Measurements from ENCODE around the gene SYNE1. TPM values are rescaled to one million over a fixed set of nuclear protein-coding genes. Genes with fewer than 3 reads are reported as not detected.

The SYNE1 gene
- total RNA-seq, 1 experiment from 2014 or later, result 27.3 TPM

DNA sequence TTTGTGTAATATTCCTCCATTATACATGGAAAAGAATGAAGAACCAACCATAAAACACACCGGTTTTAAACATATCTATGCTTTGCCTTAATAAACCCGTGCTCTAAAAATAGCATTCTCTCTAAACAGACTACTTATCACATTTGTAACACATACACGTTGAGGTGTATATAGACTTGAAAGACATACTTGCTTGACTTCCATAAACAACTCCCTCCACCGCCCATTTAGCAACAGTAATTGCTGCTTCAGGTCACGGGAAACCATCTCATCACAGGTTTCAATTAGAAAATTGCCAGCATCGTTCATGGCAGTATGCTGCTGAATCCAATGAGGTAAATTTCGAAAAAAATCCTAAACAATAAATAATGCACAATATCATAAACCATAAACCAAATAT lies 174.0 kb downstream of the SYNE1 start:
- Histone ChIP-seq H3K9me3 (replicated peaks) (no peaks in the 10 kb centered on the region), H3K36me3 (no peaks in the 10 kb centered on the region), H3K4me3 (no peak overlapping the region), H3K27me3 (no peaks in the 10 kb centered on the region), H3K27ac (no peak overlapping the region), H3K4me1 (peaks cover 12% of the 10 kb centered on the region)
- DNase-seq, result no peak

DNA sequence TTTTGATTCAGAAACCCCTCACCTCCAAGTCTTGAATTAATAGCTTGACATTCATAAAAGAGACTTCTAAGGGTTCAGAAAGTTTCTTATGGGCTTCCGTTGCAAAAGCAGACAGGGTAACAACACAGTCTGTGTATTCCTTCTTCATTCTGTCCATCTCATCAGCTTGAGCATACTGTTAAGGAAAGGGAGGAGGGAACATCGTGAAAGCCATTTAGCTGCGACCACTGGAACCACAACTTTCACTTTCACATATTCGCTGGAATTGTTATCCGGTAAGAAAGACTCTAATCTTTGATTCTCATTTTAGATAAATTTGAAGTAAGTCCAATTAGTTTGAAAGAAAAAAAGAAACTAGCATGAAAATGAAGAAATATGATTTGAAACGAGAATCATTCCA lies 174.4 kb downstream of the SYNE1 start:
- H3K4me1 ChIP-seq, result peaks cover 15% of the 10 kb centered on the region
- H3K27ac ChIP-seq, result no peak overlapping the region
- H3K9me3 ChIP-seq (replicated peaks), result no peaks in the 10 kb centered on the region
- no peaks in the 10 kb centered on the region for H3K27me3 ChIP-seq
- H3K4me3 ChIP-seq, result no peak overlapping the region
- DNase-seq, result no peak
- H3K36me3 ChIP-seq, result no peaks in the 10 kb centered on the region

DNA sequence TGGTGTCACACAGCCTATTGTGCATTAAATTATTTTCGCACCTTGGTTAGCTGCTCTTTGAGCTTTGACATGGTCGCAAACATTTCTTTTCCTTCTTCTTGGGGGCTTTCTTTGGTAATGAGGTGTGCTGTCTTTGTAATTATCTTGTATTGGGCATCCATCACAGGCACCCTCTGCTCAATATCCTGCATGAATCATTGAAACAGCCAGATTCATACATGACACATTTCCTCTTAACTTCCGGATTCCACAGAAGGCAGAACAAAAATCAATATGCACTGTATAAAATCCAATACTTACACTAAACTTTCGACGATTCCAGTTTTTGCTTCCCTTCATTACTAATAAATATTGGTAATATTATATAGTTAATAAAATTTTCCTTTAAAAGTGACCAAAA lies 175.6 kb downstream of the SYNE1 start:
- Histone ChIP-seq H3K36me3 (no peaks in the 10 kb centered on the region), H3K27ac (no peak overlapping the region), H3K4me3 (no peak overlapping the region), H3K27me3 (no peaks in the 10 kb centered on the region), H3K4me1 (peaks cover 15% of the 10 kb centered on the region), H3K9me3 (replicated peaks) (no peaks in the 10 kb centered on the region)
- DNase-seq, result no peak

DNA sequence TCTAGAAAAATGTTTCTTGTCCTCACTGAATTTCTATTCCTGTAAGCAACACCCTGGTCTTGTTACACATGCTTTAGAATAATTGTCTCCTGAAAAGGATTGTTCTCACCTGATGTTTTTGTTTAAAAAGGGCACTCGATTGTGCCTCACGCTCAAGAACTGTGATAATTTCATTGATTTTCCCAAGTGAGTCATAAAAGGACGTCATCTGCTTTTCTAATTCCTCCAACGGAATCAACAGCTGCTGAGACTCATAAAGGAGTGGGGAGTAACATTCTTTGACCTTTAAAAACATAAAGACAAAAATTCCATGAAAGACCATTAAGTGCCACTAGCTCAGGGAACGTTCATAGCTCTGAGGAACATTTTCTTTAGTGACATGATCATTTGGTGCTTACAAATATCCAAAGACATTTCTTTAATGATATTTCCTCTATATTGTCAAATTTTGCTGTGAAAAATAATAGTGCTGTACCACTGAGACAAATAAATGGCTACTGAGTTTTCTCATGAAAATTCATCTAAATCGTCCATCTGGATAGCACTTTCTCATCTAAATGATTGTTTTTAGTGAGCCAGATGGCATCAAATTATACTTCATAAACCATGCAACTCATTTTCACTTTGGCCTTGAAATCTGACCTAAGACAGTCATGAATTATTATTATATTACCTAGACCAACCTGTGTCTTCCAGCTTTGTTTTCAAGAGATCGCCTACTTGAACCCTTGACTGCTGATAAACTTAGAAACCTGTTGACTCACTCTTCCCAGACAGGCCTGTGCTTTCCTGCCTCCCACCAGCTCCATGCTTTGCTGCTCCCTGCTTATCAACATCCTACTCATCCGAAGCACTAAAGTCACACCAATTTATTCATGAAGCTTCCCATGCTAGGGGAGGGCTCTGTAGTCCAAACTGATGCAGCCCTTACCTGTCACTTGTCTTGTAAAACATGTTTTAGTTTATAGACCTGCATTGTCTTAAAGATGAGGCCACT lies 178.2 kb downstream of the SYNE1 start:
- peak; percentile 13 to 66 for DNase-seq
- no peaks in the 10 kb centered on the region for H3K36me3 ChIP-seq
- no peaks in the 10 kb centered on the region for H3K27me3 ChIP-seq
- peak overlapping the region; percentile 10 for H3K4me3 ChIP-seq
- peaks cover 15% of the 10 kb centered on the region for H3K4me1 ChIP-seq
- H3K9me3 ChIP-seq (replicated peaks), result no peaks in the 10 kb centered on the region
- peak overlapping the region; percentile 65 for H3K27ac ChIP-seq

DNA sequence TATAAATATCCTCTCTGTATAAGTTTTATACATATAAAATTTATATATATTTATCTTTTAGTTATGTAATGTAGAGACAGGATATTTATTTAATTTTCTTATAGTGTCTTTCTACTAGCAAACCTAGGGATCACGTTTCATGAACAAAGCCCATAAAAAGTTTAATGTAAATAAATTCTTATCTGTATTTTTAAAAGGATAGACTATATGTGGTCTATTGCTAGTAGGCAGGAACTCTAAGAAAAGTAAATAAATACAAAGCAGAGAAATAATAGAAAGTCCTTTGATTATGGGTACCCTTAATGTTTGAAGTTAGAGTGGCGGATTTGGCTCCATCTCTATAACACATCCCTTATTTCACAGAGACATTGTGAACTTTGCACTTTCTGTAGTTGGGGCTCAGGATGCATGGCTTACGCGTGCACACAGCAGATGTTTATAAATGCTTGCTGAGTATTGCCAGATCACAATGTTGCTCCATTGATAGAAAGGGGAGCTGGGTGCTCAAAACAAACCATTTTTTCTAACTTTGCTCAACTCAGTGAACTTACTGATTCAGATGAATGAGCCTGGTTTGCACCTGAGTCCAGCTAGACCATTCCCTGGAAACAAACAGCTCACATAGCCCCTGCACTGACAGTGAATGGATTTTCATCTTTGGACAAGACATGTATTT lies 179.1 kb downstream of the SYNE1 start:
- peak overlapping the region; percentile 10; the same call in 1 of the 2 replicates for H3K4me3 ChIP-seq

DNA sequence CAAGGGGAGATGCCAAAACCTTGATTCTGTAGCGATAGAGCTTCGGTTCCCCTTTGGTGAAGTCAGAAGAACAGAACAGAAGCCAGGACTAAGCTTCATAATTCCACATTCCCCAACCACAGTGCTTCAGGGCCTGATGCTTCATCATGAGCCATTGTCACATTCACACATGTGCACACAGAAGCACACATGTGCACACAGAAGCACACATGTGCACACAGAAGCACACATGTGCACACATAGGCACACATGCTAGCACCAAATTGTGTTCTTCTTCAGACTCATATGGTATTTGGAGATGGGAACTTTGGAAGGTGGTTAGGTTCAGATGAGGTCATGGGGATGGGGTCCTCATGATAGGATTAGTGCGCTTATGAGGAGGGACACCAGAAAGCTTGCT lies 183.2 kb downstream of the SYNE1 start:
- H3K4me3 ChIP-seq, result no peak overlapping the region
- no peaks in the 10 kb centered on the region for H3K27me3 ChIP-seq
- no peaks in the 10 kb centered on the region for H3K9me3 ChIP-seq (replicated peaks)
- DNase-seq, result no peak
- H3K4me1 ChIP-seq, result peaks cover 11% of the 10 kb centered on the region
- H3K27ac ChIP-seq, result no peak overlapping the region
- no peaks in the 10 kb centered on the region for H3K36me3 ChIP-seq

More for the DNA sequence above, 179.1 kb downstream of the SYNE1 start:
- peak overlapping the region; percentile 65 for H3K27ac ChIP-seq
- no peaks in the 10 kb centered on the region for H3K27me3 ChIP-seq
- H3K9me3 ChIP-seq (replicated peaks), result no peaks in the 10 kb centered on the region
- H3K36me3 ChIP-seq, result no peaks in the 10 kb centered on the region
- DNase-seq, result peak in 1 of 2 experiments; percentile 26
- H3K4me1 ChIP-seq, result peaks cover 15% of the 10 kb centered on the region

DNA sequence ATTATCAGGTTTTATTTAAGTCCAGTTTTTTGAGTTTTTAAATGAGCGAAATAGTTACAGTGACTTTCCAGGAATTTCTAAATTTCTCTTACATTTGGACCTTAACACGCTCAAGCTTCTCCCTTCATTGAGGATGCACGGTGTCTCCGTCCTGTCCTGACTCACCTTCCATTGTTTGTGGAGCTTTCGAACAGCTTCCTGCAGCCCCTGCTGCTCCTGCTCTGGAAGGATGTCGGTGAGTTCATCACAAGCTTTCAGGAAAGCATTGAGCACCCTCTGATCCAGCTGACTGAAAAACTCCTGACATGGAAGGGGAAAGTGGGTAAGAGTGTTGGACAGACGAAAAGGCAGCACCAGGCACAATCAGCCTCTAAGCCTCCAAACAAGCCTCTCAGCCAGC lies 183.7 kb downstream of the SYNE1 start:
- H3K9me3 ChIP-seq (replicated peaks), result no peaks in the 10 kb centered on the region
- H3K4me1 ChIP-seq, result peaks cover 6% of the 10 kb centered on the region
- H3K4me3 ChIP-seq, result no peak overlapping the region
- H3K27ac ChIP-seq, result no peak overlapping the region
- no peaks in the 10 kb centered on the region for H3K27me3 ChIP-seq
- no peaks in the 10 kb centered on the region for H3K36me3 ChIP-seq
- DNase-seq, result no peak

DNA sequence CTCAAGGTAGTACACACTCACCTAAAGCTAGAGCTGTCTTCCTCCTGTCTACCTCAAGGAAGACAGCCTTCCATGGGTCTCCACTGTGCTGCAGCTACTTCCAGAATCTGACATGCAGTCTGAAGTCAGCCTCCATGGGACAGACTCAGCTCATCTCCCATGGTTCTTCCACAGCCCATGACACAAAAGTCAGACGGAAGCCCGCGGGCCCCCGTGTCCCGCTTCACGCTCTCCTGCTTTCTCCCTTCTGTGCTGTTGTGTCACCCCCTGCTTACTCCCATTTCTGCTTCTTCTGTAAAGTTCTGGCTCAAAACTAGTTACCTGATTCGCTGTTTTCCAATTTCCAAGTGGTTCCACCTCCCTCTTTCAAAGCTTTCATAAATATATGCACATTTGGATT lies 184.5 kb downstream of the SYNE1 start:
- no peaks in the 10 kb centered on the region for H3K9me3 ChIP-seq (replicated peaks)
- H3K4me3 ChIP-seq, result no peak overlapping the region
- no peak for DNase-seq
- H3K27me3 ChIP-seq, result no peaks in the 10 kb centered on the region
- no peaks in the 10 kb centered on the region for H3K36me3 ChIP-seq
- no peak overlapping the region for H3K27ac ChIP-seq
- no peaks in the 10 kb centered on the region for H3K4me1 ChIP-seq

DNA sequence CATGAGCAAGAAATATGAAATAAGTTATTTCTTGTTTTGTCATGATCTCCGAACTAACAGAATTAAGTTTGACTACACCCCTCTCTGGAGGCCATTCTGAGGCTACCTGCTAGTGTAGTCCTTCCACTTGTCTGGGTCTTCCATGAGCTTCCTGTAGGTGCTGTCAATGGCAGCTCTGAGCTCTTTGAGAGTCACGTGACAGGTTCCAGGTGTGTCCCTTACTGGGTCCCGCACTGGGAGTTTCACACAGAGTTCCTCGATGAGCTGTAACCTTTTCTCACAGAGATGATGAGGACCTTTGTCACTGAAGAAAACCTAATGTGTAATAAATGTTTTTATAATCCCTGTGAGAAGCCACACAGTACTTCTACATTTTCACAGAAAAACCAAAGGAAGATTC lies 186.6 kb downstream of the SYNE1 start:
- Histone ChIP-seq H3K4me3 (no peak overlapping the region), H3K36me3 (no peaks in the 10 kb centered on the region)

DNA sequence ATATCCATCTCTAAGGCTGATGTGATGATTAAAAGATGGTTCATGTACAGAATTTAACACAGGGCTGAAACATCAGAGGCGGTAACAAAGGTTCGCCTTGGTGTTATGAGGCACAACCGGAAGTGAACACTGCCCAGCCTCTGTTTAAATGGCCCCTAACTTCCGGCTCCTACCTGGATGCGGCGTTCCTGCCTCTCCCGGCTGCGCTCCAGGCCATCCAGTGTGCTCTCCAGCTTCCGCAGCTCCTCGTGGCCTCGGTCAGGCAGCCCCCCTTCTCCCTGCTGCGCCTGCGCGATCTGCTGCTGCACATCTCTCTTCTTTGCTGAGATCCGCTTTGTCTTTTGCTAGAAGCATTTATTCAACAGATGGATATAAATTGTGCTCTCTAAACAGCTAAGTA lies 195.3 kb downstream of the SYNE1 start:
- H3K27me3 ChIP-seq, result no peaks in the 10 kb centered on the region
- H3K27ac ChIP-seq, result no peak overlapping the region
- H3K36me3 ChIP-seq, result no peaks in the 10 kb centered on the region
- no peaks in the 10 kb centered on the region for H3K9me3 ChIP-seq (replicated peaks)
- no peaks in the 10 kb centered on the region for H3K4me1 ChIP-seq
- DNase-seq, result no peak
- no peak overlapping the region for H3K4me3 ChIP-seq

More for the DNA sequence above, 186.6 kb downstream of the SYNE1 start:
- H3K9me3 ChIP-seq (replicated peaks), result no peaks in the 10 kb centered on the region
- H3K27me3 ChIP-seq, result no peaks in the 10 kb centered on the region
- no peak for DNase-seq
- H3K4me1 ChIP-seq, result no peaks in the 10 kb centered on the region
- H3K27ac ChIP-seq, result no peak overlapping the region

DNA sequence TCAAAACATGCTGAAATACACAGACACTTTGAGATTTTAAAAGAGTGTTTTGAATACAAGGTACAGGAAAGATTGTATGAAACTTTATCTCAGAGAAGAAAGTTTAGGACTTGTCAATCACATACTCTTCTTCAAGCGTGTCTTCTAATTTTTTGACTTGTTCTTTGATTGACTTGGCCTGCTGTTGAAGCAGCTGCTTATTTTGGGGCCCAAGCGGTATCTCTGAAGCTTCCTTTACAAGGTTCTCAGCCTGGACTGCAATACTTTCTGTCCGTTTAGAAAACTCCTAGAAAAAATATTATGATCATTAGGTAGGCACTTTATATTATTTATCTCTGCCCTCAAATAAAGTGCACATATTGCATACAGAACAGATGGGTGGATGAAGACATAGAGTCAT lies 201.3 kb downstream of the SYNE1 start:
- peak overlapping the region; percentile 7; the same call in 1 of the 2 replicates for H3K27ac ChIP-seq

DNA sequence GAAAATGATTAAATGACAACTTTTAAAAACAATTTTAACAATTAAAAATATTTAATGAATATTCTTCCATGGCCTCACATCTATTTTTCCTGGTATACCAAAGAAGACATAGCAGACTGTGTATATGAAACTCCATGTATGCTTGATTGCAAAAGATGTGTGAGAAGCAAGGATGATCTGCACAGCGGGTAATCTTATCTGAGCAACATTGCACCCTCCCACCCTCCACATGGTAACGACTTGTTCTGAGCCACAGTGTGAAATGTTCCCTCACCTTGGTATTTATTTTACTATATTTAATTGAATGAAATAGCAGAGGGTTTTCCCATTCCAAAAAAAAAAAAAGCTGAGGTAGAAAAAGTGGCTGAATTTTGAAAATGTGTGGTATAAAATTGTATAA lies 204.4 kb downstream of the SYNE1 start:
- Histone ChIP-seq H3K27me3 (no peaks in the 10 kb centered on the region), H3K27ac (no peak overlapping the region), H3K9me3 (replicated peaks) (no peaks in the 10 kb centered on the region), H3K36me3 (no peaks in the 10 kb centered on the region), H3K4me3 (no peak overlapping the region), H3K4me1 (no peaks in the 10 kb centered on the region)
- no peak for DNase-seq

More for the DNA sequence above, 201.3 kb downstream of the SYNE1 start:
- Histone ChIP-seq H3K4me3 (no peak overlapping the region), H3K36me3 (no peaks in the 10 kb centered on the region), H3K9me3 (replicated peaks) (no peaks in the 10 kb centered on the region), H3K27me3 (no peaks in the 10 kb centered on the region), H3K4me1 (no peaks in the 10 kb centered on the region)
- peak; percentile 16 to 58 for DNase-seq

DNA sequence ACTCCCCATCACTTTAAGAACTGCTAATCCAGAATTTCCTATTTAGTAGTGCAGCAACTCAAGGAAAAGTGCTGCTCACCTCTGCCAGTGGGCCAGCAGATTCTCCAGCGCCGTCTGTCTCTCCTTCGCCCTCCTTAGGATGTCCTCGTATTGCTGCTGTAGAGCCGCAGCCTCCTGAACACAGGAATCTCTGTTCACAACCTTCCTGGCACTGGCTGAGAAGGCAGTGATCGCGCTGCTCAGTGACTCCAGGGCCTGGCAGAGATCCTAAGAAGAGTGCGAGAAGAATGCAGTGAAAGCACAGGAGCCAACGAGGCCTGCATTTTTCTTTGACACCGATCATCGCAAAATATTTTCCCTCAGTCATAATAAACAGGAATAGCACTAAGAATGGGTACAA lies 209.0 kb downstream of the SYNE1 start:
- Histone ChIP-seq H3K4me3 (no peak overlapping the region), H3K4me1 (no peaks in the 10 kb centered on the region), H3K27me3 (no peaks in the 10 kb centered on the region), H3K9me3 (replicated peaks) (no peaks in the 10 kb centered on the region), H3K27ac (no peak overlapping the region), H3K36me3 (no peaks in the 10 kb centered on the region)
- DNase-seq, result no peak

DNA sequence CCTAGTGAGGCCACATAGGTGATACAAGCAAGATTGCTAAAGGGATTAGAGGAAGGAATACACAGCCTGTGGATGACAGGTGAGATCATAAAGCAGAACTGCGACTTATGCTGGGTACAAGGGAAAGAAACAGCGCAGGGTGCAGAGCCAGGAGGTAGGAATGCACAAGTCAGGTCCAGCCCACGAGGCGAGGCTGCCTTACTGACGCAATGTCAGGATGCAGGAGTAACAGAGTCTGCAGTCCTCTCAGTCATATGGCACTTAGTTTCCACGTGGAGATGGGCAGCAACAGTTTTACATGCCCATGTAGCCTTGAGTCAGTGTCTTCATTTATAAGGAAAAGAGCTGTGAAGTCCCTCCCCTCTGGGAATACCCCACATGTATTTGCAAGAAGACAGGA lies 210.9 kb downstream of the SYNE1 start:
- H3K9me3 ChIP-seq (replicated peaks), result no peaks in the 10 kb centered on the region
- no peak for DNase-seq
- H3K36me3 ChIP-seq, result no peaks in the 10 kb centered on the region
- H3K27ac ChIP-seq, result no peak overlapping the region
- H3K4me3 ChIP-seq, result no peak overlapping the region
- no peaks in the 10 kb centered on the region for H3K4me1 ChIP-seq
- H3K27me3 ChIP-seq, result no peaks in the 10 kb centered on the region

Data from SJCRH30 (cell line).